Subcutaneous abdominal adipose tissue (tissue), 5 donors: Measurements from ENCODE around the gene HDAC9.

Experiments
- H3K27ac ChIP-seq: one replicate; pipeline ENCODE4 v1.7.0; 2013; ENCODE audit warnings: low read depth, mild to moderate bottlenecking, inconsistent platforms, low read length, moderate library complexity
- H3K27me3 ChIP-seq, 5 donors: one replicate each; pipeline ENCODE4 v1.7.0; 2013; ENCODE audit warnings: low read length in 5 of 5, inconsistent platforms in 1 of 5; ENCODE audit not compliant: control insufficient read depth in 5 of 5, insufficient read depth in 4 of 5
- H3K36me3 ChIP-seq, 5 donors: one replicate each; pipeline ENCODE4 v1.7.0; 2013; ENCODE audit warnings: low read length in 5 of 5; ENCODE audit not compliant: control insufficient read depth in 5 of 5, insufficient read depth in 5 of 5
- H3K4me1 ChIP-seq, 5 donors: one replicate each; pipeline ENCODE4 v1.7.0; 2013; ENCODE audit warnings: low read length in 5 of 5, mild to moderate bottlenecking in 3 of 5, moderate library complexity in 1 of 5; ENCODE audit not compliant: control insufficient read depth in 5 of 5, insufficient read depth in 5 of 5
- H3K4me3 ChIP-seq, 5 donors: one replicate each; pipeline ENCODE4 v1.7.0; 2013; ENCODE audit warnings: low read length in 5 of 5, low read depth in 1 of 5
- H3K9ac ChIP-seq, 5 donors: one replicate each; pipeline ENCODE4 v1.7.0; 2013; ENCODE audit warnings: low read length in 5 of 5, mild to moderate bottlenecking in 4 of 5, moderate library complexity in 3 of 5
- H3K9me3 ChIP-seq, 5 donors: one replicate each; pipeline ENCODE4 v1.7.0; 2013; ENCODE audit warnings: low read length in 5 of 5; ENCODE audit not compliant: control insufficient read depth in 5 of 5
- donor health status: healthy.
- donor health status: healthy.
- donor health status: healthy.
- donor health status: healthy.
- donor health status: healthy.

HDAC9 gene

DNA sequence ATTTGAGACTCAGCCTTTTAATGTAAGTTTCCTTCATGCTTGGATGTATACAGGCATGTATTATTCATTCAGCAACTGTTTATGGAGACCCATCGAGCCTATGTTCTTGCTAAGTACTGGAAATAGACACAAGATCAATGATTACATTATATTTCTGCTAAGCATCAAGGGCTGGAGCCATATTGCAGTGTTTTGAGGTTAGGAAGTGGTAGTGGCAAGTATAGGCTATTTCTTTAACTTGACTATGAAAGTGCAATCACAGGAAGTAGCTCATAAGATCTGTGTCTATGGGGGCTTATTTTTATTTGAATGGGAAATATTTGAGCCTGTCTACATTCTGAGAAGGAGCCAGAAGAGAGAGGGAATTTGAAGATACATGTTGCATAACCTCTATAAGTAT is 123.8 kb downstream of the HDAC9 start:
- Histone ChIP-seq H3K4me1 (no peaks in the 10 kb centered on the region), H3K9me3 (no peaks in the 10 kb centered on the region), H3K4me3 (no peak overlapping the region), H3K9ac (no peak overlapping the region), H3K36me3 (peaks cover 0 to 3% (median 0%) of the 10 kb centered on the region in 5 donors), H3K27ac (no peak overlapping the region), H3K27me3 (no peaks in the 10 kb centered on the region)

DNA sequence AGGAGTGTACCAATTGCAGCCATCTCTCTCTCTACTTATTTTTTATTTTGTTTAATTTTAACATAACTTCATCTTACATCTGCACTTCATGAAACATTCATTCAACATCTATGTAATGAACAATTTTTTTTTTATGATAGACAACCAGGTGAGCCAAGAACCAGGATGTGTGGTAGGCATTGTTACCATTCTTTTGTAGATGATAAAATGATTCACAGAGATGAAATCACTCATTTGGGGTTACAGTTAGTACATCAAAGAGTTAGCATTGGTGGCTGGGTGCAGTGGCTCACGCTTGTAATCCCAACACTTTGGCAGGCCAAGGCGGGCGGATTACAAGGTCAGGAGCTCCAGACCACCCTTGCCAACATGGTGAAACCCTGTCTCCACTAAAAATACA is 127.8 kb downstream of the HDAC9 start:
- no peaks in the 10 kb centered on the region for H3K27me3 ChIP-seq
- no peak overlapping the region for H3K27ac ChIP-seq
- peaks cover 0 to 3% (median 0%) of the 10 kb centered on the region in 5 donors for H3K36me3 ChIP-seq
- H3K4me3 ChIP-seq, result no peak overlapping the region
- peaks cover 0 to 12% (median 0%) of the 10 kb centered on the region in 5 donors for H3K4me1 ChIP-seq
- H3K9me3 ChIP-seq, result no peaks in the 10 kb centered on the region
- no peak overlapping the region for H3K9ac ChIP-seq

DNA sequence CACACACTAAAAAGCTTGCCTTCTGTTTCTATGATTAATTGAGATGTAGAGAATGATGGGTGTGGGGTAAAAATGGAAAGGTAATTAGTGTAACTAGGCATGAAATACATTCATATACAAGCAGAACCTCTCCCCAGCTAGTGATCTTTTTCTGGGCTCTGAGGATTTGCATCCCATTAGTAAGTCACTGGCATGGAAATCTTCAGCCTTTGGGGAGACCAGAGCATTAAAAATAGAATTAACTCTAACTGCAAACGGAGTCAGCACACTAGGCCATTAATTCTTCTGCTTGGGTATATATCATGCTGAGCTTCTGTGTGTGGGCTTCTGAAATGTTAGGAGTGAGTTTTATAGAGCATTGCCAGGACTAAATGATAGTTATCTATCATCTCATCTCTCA is 128.9 kb downstream of the HDAC9 start:
- Histone ChIP-seq H3K4me3 (no peak overlapping the region), H3K27ac (no peak overlapping the region), H3K36me3 (peaks cover 0 to 3% (median 0%) of the 10 kb centered on the region in 5 donors), H3K4me1 (peaks cover 0 to 12% (median 0%) of the 10 kb centered on the region in 5 donors), H3K27me3 (no peaks in the 10 kb centered on the region), H3K9me3 (no peaks in the 10 kb centered on the region), H3K9ac (no peak overlapping the region)

DNA sequence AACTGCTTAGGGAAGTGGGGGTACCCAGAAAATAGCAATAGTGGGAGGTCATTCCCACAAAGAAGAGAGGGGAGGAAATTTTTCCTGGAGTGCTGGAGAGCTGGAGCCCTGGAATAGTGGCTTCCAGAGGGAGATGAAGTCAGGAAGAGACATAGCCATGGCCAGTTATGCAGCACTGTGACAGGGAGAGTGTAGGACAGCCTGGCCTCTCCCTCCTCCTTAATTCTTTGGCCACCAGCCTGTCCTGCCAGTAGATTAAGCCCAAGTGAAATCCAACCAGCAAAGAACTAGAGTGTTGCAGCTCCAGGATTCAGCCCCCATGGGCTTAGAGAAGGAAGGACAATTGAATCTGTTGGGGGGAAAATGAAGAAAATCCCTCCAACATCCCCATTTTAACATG is 130.5 kb downstream of the HDAC9 start:
- Histone ChIP-seq H3K4me3 (no peak overlapping the region), H3K9ac (no peak overlapping the region), H3K27ac (no peak overlapping the region), H3K4me1 (peaks cover 0 to 12% (median 0%) of the 10 kb centered on the region in 5 donors), H3K36me3 (peaks cover 0 to 3% (median 0%) of the 10 kb centered on the region in 5 donors), H3K9me3 (no peaks in the 10 kb centered on the region), H3K27me3 (no peaks in the 10 kb centered on the region)

- no peak overlapping the region for H3K4me3 ChIP-seq
- H3K27ac ChIP-seq, result no peak overlapping the region
- no peaks in the 10 kb centered on the region for H3K9me3 ChIP-seq
- no peak overlapping the region for H3K9ac ChIP-seq
- peaks cover 0 to 12% (median 0%) of the 10 kb centered on the region in 5 donors for H3K4me1 ChIP-seq
- H3K27me3 ChIP-seq, result no peaks in the 10 kb centered on the region
- peaks cover 0 to 3% (median 0%) of the 10 kb centered on the region in 5 donors for H3K36me3 ChIP-seq
These were observed 131.2 kb downstream of the HDAC9 start for GRCh38 chr7:18626717-18627116.

DNA sequence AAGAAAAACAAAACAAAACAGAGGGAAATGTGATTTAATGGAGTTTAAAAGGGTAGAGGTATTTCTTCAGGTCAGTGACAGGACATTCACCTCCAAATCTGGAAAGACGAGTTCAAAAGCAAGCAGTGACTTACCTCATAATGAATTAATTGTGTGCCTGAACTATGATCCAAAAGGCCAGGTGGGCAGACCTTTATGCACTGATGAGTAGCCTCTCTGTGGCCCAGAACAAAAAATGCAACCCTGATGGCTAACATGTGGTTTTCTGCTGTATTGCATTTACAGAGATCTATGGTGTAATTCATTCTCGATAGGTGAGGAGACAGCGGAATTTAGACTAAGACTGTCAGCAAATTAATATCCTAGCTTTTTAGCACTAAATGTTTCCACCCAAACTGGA is 142.0 kb downstream of the HDAC9 start:
- H3K4me3 ChIP-seq, result no peak overlapping the region
- no peaks in the 10 kb centered on the region for H3K9me3 ChIP-seq
- H3K9ac ChIP-seq, result no peak overlapping the region
- no peaks in the 10 kb centered on the region for H3K27me3 ChIP-seq
- no peak overlapping the region for H3K27ac ChIP-seq
- no peaks in the 10 kb centered on the region for H3K36me3 ChIP-seq
- H3K4me1 ChIP-seq, result peaks cover 0 to 13% (median 5%) of the 10 kb centered on the region in 5 donors

GRCh38 chr7:18638594-18639452 is 143.3 kb downstream of the HDAC9 start:
- H3K36me3 ChIP-seq, result no peaks in the 10 kb centered on the region
- H3K27ac ChIP-seq, result peak overlapping the region; percentile 57
- H3K4me1 ChIP-seq, result peaks cover 0 to 13% (median 5%) of the 10 kb centered on the region in 5 donors

GRCh38 chr7:18639711-18640110 is 144.2 kb downstream of the HDAC9 start:
- Histone ChIP-seq H3K9ac (no peak overlapping the region), H3K4me3 (no peak overlapping the region), H3K4me1 (peaks cover 0 to 13% (median 5%) of the 10 kb centered on the region in 5 donors), H3K27ac (peak overlapping the region; percentile 8), H3K36me3 (no peaks in the 10 kb centered on the region), H3K27me3 (no peaks in the 10 kb centered on the region), H3K9me3 (no peaks in the 10 kb centered on the region)

More at GRCh38 chr7:18638594-18639452, 143.3 kb downstream of the HDAC9 start:
- H3K27me3 ChIP-seq, result no peaks in the 10 kb centered on the region
- H3K9me3 ChIP-seq, result no peaks in the 10 kb centered on the region
- no peak overlapping the region for H3K4me3 ChIP-seq
- H3K9ac ChIP-seq, result no peak overlapping the region

DNA sequence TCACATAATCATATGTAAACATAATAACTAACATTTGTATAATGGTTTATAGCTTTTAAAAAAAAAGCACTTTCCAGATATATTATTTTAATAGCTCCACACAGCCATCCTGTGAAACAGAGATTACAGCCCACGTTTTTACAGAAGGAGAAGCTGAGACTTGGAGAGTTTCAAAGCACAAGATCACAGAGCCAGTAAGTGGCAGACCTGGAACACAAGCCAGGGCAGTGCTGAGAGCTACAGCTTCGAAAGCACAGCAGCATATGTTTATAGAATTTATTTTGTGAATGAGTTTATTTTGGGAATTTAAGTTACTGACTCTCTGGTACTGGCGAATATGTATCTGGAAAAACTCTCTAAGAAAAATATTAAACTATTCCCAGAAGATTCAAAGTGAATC is 149.4 kb downstream of the HDAC9 start:
- H3K4me3 ChIP-seq, result no peak overlapping the region
- H3K9ac ChIP-seq, result no peak overlapping the region
- no peaks in the 10 kb centered on the region for H3K4me1 ChIP-seq
- no peak overlapping the region for H3K27ac ChIP-seq
- H3K27me3 ChIP-seq, result no peaks in the 10 kb centered on the region
- H3K9me3 ChIP-seq, result no peaks in the 10 kb centered on the region
- H3K36me3 ChIP-seq, result peaks cover 0 to 23% (median 7%) of the 10 kb centered on the region in 5 donors

DNA sequence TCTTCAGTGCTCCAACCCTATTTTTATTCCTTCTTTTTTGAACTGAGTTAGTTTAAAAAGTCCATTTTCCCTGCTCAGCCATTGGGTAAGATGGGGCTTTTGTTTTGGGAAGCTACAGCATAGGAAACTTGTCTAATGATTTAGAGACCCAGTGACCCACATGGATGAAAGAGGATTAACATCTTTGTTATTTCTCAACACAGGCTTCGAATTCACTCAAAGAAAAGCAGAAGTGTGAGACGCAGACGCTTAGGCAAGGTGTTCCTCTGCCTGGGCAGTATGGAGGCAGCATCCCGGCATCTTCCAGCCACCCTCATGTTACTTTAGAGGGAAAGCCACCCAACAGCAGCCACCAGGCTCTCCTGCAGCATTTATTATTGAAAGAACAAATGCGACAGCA is 152.0 kb downstream of the HDAC9 start:
- H3K27ac ChIP-seq, result no peak overlapping the region
- H3K9me3 ChIP-seq, result no peaks in the 10 kb centered on the region
- no peak overlapping the region for H3K9ac ChIP-seq
- no peak overlapping the region for H3K4me3 ChIP-seq
- H3K27me3 ChIP-seq, result no peaks in the 10 kb centered on the region
- H3K36me3 ChIP-seq, result peaks cover 0 to 23% (median 7%) of the 10 kb centered on the region in 5 donors
- no peaks in the 10 kb centered on the region for H3K4me1 ChIP-seq
